HG03457 (cell line): ENCODE measurements around the gene TBK1.

Experiments used
- ATAC-seq: cut with Tn5 transposase; IDR thresholded peaks from one replicate; pipeline ENCODE4 v1.9.1; 2021; ENCODE audit warnings: moderate number of reproducible peaks; ENCODE audit not compliant: unreplicated experiment

The TBK1 gene

GRCh38 chr12:64450711-64451486, 1.0 kb upstream of the TBK1 start:
- no peak for ATAC-seq

GRCh38 chr12:64452559-64453329, 824 bp downstream of the TBK1 start:
- no peak for ATAC-seq

- no peak for ATAC-seq
Measured at GRCh38 chr12:64455506-64455905, 3.6 kb downstream of the TBK1 start.

GRCh38 chr12:64456119-64456518, 4.2 kb downstream of the TBK1 start:
- no peak for ATAC-seq

- no peak for ATAC-seq
Measured at GRCh38 chr12:64457032-64457431, 5.1 kb downstream of the TBK1 start.

GRCh38 chr12:64457466-64457865, 5.5 kb downstream of the TBK1 start:
- ATAC-seq: no peak

GRCh38 chr12:64457923-64458322, 6.0 kb downstream of the TBK1 start:
- ATAC-seq: no peak

- ATAC-seq: no peak
Measured at GRCh38 chr12:64459394-64459891, 7.5 kb downstream of the TBK1 start.

- ATAC-seq: no peak
Measured at GRCh38 chr12:64461634-64462414, 9.9 kb downstream of the TBK1 start.

- no peak for ATAC-seq
Measured at GRCh38 chr12:64466178-64466577, 14.3 kb downstream of the TBK1 start.

- ATAC-seq: no peak
Measured at GRCh38 chr12:64468966-64469365, 17.0 kb downstream of the TBK1 start.

- ATAC-seq: no peak
Measured at GRCh38 chr12:64469455-64470142, 17.7 kb downstream of the TBK1 start.

GRCh38 chr12:64470495-64470894, 18.6 kb downstream of the TBK1 start:
- ATAC-seq: no peak

GRCh38 chr12:64473176-64473575, 21.3 kb downstream of the TBK1 start:
- ATAC-seq: no peak

- no peak for ATAC-seq
Measured at GRCh38 chr12:64475518-64475917, 23.6 kb downstream of the TBK1 start.

- no peak for ATAC-seq
Measured at GRCh38 chr12:64476844-64477243, 24.9 kb downstream of the TBK1 start.

GRCh38 chr12:64478661-64479060, 26.7 kb downstream of the TBK1 start:
- no peak for ATAC-seq

- no peak for ATAC-seq
Measured at GRCh38 chr12:64480148-64480547, 28.2 kb downstream of the TBK1 start.

- ATAC-seq: no peak
Measured at GRCh38 chr12:64486657-64487056, 34.7 kb downstream of the TBK1 start.

- ATAC-seq: no peak
Measured at GRCh38 chr12:64491718-64492117, 39.8 kb downstream of the TBK1 start.

- no peak for ATAC-seq
Measured at GRCh38 chr12:64493513-64493912, 41.6 kb downstream of the TBK1 start.
